ENCODE data around the gene RTN4R.

Gene RTN4R

GRCh38 chr22:20198557-20199319 lies 69.4 kb downstream of the RTN4R start:
- Histone ChIP-seq H3K4me3 (ENCODE audit: low read length) (no peak overlapping the region), H3K27ac (ENCODE audit: low read depth, low read length) (no peak overlapping the region), H3K9ac (ENCODE audit: low read length) (no peak overlapping the region), H3K27me3 (ENCODE audit: control insufficient read depth, insufficient read depth, low read length) (no peaks in the 10 kb centered on the region), H3K4me1 (ENCODE audit: control insufficient read depth, insufficient read depth, low read length) (no peaks in the 10 kb centered on the region), H3K36me3 (ENCODE audit: control insufficient read depth, insufficient read depth, low read length) (no peaks in the 10 kb centered on the region)

GRCh38 chr22:20197407-20198030 lies 70.6 kb downstream of the RTN4R start:
- no peaks in the 10 kb centered on the region for H3K4me1 ChIP-seq (ENCODE audit: control insufficient read depth, insufficient read depth, low read length)
- no peaks in the 10 kb centered on the region for H3K36me3 ChIP-seq (ENCODE audit: control insufficient read depth, insufficient read depth, low read length)
- H3K27me3 ChIP-seq (ENCODE audit: control insufficient read depth, insufficient read depth, low read length), result no peaks in the 10 kb centered on the region
- no peak overlapping the region for H3K27ac ChIP-seq (ENCODE audit: low read depth, low read length)
- no peak overlapping the region for H3K4me3 ChIP-seq (ENCODE audit: low read length)
- no peak overlapping the region for H3K9ac ChIP-seq (ENCODE audit: low read length)

- H3K9ac ChIP-seq (ENCODE audit: low read length), result no peak overlapping the region
- no peak overlapping the region for H3K27ac ChIP-seq (ENCODE audit: low read depth, low read length)
- no peaks in the 10 kb centered on the region for H3K36me3 ChIP-seq (ENCODE audit: control insufficient read depth, insufficient read depth, low read length)
- no peaks in the 10 kb centered on the region for H3K4me1 ChIP-seq (ENCODE audit: control insufficient read depth, insufficient read depth, low read length)
- H3K27me3 ChIP-seq (ENCODE audit: control insufficient read depth, insufficient read depth, low read length), result no peaks in the 10 kb centered on the region
- H3K4me3 ChIP-seq (ENCODE audit: low read length), result no peak overlapping the region
Observed at GRCh38 chr22:20196094-20196842, 71.8 kb downstream of the RTN4R start.

- no peaks in the 10 kb centered on the region for H3K27me3 ChIP-seq (ENCODE audit: control insufficient read depth, insufficient read depth, low read length)
- H3K9ac ChIP-seq (ENCODE audit: low read length), result no peak overlapping the region
- H3K36me3 ChIP-seq (ENCODE audit: control insufficient read depth, insufficient read depth, low read length), result no peaks in the 10 kb centered on the region
- H3K4me1 ChIP-seq (ENCODE audit: control insufficient read depth, insufficient read depth, low read length), result no peaks in the 10 kb centered on the region
- H3K4me3 ChIP-seq (ENCODE audit: low read length), result no peak overlapping the region
- no peak overlapping the region for H3K27ac ChIP-seq (ENCODE audit: low read depth, low read length)
Observed at GRCh38 chr22:20194681-20195593, 73.2 kb downstream of the RTN4R start.

- no peaks in the 10 kb centered on the region for H3K36me3 ChIP-seq (ENCODE audit: control insufficient read depth, insufficient read depth, low read length)
- H3K9ac ChIP-seq (ENCODE audit: low read length), result no peak overlapping the region
- H3K4me3 ChIP-seq (ENCODE audit: low read length), result no peak overlapping the region
- H3K27me3 ChIP-seq (ENCODE audit: control insufficient read depth, insufficient read depth, low read length), result no peaks in the 10 kb centered on the region
- no peaks in the 10 kb centered on the region for H3K4me1 ChIP-seq (ENCODE audit: control insufficient read depth, insufficient read depth, low read length)
- no peak overlapping the region for H3K27ac ChIP-seq (ENCODE audit: low read depth, low read length)
Observed at GRCh38 chr22:20193761-20194494, 74.2 kb downstream of the RTN4R start.

- Histone ChIP-seq H3K4me3 (ENCODE audit: low read length) (no peak overlapping the region), H3K4me1 (ENCODE audit: control insufficient read depth, insufficient read depth, low read length) (no peaks in the 10 kb centered on the region), H3K27me3 (ENCODE audit: control insufficient read depth, insufficient read depth, low read length) (no peaks in the 10 kb centered on the region), H3K9ac (ENCODE audit: low read length) (no peak overlapping the region), H3K36me3 (ENCODE audit: control insufficient read depth, insufficient read depth, low read length) (no peaks in the 10 kb centered on the region), H3K27ac (ENCODE audit: low read depth, low read length) (no peak overlapping the region)
Observed at GRCh38 chr22:20192972-20193760, 75.0 kb downstream of the RTN4R start.

- Histone ChIP-seq H3K27me3 (ENCODE audit: control insufficient read depth, insufficient read depth, low read length) (no peaks in the 10 kb centered on the region), H3K4me3 (ENCODE audit: low read length) (no peak overlapping the region), H3K4me1 (ENCODE audit: control insufficient read depth, insufficient read depth, low read length) (no peaks in the 10 kb centered on the region), H3K9ac (ENCODE audit: low read length) (no peak overlapping the region), H3K36me3 (ENCODE audit: control insufficient read depth, insufficient read depth, low read length) (no peaks in the 10 kb centered on the region), H3K27ac (ENCODE audit: low read depth, low read length) (no peak overlapping the region)
Observed at GRCh38 chr22:20192293-20192971, 75.7 kb downstream of the RTN4R start.

- no peak overlapping the region for H3K27ac ChIP-seq (ENCODE audit: low read depth, low read length)
- H3K36me3 ChIP-seq (ENCODE audit: control insufficient read depth, insufficient read depth, low read length), result no peaks in the 10 kb centered on the region
- no peak overlapping the region for H3K4me3 ChIP-seq (ENCODE audit: low read length)
- no peaks in the 10 kb centered on the region for H3K27me3 ChIP-seq (ENCODE audit: control insufficient read depth, insufficient read depth, low read length)
- no peak overlapping the region for H3K9ac ChIP-seq (ENCODE audit: low read length)
- H3K4me1 ChIP-seq (ENCODE audit: control insufficient read depth, insufficient read depth, low read length), result no peaks in the 10 kb centered on the region
Observed at GRCh38 chr22:20191803-20192202, 76.3 kb downstream of the RTN4R start.

All from rectal smooth muscle tissue (tissue), 1 donor.